HG03196 (cell line): Measurements from ENCODE around the gene L1CAM.

Source experiments
- ATAC-seq: cut with Tn5 transposase; IDR thresholded peaks from one replicate; pipeline ENCODE4 v1.9.1; 2021; ENCODE audit not compliant: unreplicated experiment

L1CAM gene

GRCh38 chrX:153885968-153886903, at the start of gene L1CAM:
L1CAM (minus strand) TSS chrX:153886173; CDS start chrX:153875836, 10,337 bp downstream.
- ATAC-seq: no peak

GRCh38 chrX:153935326-153935851, 49.4 kb upstream of the L1CAM start:
- no peak for ATAC-seq

- ATAC-seq: peak; percentile 80
Observed at GRCh38 chrX:153934762-153935325, 48.9 kb upstream of the L1CAM start, which contains the start of gene NAA10. NAA10 (minus strand) TSS chrX:153935037; CDS start chrX:153934904, 133 bp downstream.

- ATAC-seq: peak; percentile 17
Observed at GRCh38 chrX:153934148-153934761, 48.3 kb upstream of the L1CAM start.

- no peak for ATAC-seq
Observed at GRCh38 chrX:153933748-153934147, 47.8 kb upstream of the L1CAM start.

- ATAC-seq: no peak
Observed at GRCh38 chrX:153932220-153932915, 46.4 kb upstream of the L1CAM start.

GRCh38 chrX:153931748-153932147, 45.8 kb upstream of the L1CAM start:
- ATAC-seq: no peak

- no peak for ATAC-seq
Observed at GRCh38 chrX:153931151-153931550, 45.2 kb upstream of the L1CAM start.

GRCh38 chrX:153930011-153930910, 44.3 kb upstream of the L1CAM start:
- ATAC-seq: no peak

- no peak for ATAC-seq
Observed at GRCh38 chrX:153929576-153929975, 43.6 kb upstream of the L1CAM start.

GRCh38 chrX:153928846-153929245, 42.9 kb upstream of the L1CAM start:
- ATAC-seq: no peak

GRCh38 chrX:153927922-153928760, 42.2 kb upstream of the L1CAM start:
- ATAC-seq: peak; percentile 61

- no peak for ATAC-seq
Observed at GRCh38 chrX:153927672-153927921, 41.6 kb upstream of the L1CAM start.

- ATAC-seq: peak; percentile 41
Observed at GRCh38 chrX:153926858-153927671, 41.1 kb upstream of the L1CAM start.

- ATAC-seq: no peak
Observed at GRCh38 chrX:153926552-153926857, 40.5 kb upstream of the L1CAM start.

GRCh38 chrX:153925739-153926551, 40.0 kb upstream of the L1CAM start, which contains the start of gene ARHGAP4:
ARHGAP4 (minus strand) TSS chrX:153926264; CDS start chrX:153926202, 62 bp downstream.
- no peak for ATAC-seq

GRCh38 chrX:153925387-153925738, 39.4 kb upstream of the L1CAM start:
- no peak for ATAC-seq
